GM03348 (cell line): ENCODE results near the gene ANKH.
"Not testable (repeated sequence)": the region's sequence is repeated elsewhere in the genome, so short reads cannot be mapped to it uniquely, and the experiment has no call there.

ENCODE experiments used
- DNase-seq: peaks from one replicate; pipeline ENCODE4 v3.0.0; 2012; ENCODE audit warnings: low spot score

The ANKH gene

GRCh38 chr5:14871214-14872069 lies at the start of gene ANKH:
Gene ANKH, minus strand, starts transcription at chr5:14871778. Its CDS starts 331 bp downstream, at chr5:14871447.
- DNase-seq: peak; percentile 97

- DNase-seq: no peak
These were observed 48.5 kb upstream of the ANKH start for GRCh38 chr5:14920121-14920520.

DNA sequence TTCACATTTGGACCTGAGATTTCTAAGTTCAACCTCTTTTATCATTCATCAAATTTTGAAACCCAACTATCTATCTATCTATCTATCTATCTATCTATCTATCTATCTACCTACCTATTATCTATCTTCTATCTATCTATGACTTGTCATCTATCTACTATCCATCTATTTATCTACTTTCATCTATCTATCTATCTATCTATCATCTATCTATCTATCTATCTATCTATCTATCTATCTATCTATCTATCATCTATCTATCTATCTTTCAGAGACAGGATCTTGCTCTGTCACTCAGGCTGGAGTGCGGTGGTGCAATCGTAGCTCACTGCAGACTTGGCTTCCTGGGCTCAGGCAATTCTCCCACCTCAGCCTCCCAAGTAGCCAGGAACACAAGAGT lies 47.5 kb upstream of the ANKH start:
- DNase-seq: not testable (repeated sequence)

DNA sequence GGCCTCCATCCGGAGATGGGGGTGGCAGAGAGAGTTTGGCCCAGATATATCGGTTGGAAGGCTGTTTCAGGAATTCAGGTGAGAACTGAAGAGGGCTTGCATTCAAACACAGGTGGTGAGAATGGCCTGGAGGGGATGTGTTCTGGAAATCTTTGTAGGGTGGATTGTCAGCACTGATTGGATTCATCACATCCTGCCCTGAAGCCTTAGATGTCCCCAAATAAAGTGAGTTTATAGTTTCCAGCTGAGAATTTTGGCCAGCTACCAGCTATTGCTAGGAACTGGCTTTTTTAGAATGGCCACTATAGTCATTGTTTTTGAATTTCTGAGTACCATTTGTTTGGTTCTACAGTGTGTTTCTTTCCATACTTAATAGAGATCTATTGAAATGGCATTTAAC lies 46.1 kb upstream of the ANKH start:
- DNase-seq: peak; percentile 56

- no peak for DNase-seq
These were observed 43.8 kb upstream of the ANKH start for GRCh38 chr5:14915291-14915952.

DNA sequence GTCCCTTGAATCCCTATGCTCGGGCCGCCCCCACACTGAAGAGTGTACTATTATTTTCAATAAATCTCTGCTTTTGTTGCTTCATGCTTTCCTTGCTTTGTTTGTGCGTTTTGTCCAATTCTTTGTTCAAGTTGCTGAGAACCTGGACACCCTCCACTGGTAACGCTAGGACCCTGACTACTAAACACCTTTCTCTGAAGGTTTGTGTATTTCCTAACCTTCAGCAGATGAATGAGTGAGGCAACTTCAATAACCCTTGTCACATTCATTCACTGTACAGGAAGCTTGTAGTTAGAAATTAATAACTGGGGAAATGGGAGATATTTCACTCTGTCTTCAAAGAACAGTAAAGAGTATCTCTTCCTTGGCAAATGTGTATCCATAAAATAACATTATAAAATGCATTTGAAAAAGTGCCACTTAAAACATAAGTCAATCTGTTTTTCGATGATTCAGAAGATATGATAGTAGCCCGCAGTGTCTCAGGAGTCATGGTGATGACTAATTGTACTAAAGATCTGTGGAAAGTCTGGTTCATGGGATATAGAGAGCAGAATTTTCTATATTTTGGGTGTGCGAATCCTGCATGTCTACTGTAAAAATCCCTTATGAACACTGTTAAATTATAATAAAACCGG lies 43.2 kb upstream of the ANKH start:
- peak; percentile 69 for DNase-seq

DNA sequence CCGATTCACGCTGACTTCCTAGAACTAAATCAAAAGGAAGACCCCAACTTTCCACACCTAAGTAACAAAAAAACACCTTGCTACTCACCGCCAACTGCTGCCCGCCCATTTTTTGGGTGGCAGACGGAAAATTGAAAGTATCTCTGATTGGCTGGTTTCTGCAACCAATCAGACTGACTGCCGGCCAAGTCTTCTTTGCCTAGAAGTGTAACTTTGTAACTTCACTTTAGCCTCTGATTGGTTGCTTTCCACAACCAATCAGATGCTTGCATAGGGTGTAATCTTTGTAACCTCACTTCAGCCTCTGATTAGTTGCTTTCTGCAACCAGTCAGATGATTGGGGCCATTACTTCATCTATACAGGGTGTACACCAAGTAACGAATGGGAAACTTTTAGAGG lies 42.6 kb upstream of the ANKH start:
- DNase-seq: no peak

DNA sequence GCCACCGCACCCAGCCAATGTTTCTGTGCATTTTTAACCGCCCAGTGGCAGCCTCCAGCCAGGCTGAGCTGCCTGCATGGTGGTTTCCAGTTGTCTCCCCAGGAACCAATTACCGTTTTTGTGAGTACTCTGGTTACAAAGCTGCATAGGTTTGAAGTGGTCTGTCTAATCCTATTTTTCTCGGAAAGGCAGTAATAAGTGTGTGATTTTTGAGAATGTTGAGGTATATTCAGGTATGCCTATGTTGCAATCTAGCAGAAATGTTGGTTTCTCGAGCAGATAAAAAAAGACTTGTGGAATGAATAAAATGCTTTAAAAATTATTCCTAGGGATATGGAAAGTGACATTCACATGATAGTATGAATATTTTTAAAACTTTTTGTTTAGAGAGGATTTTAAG lies 41.5 kb upstream of the ANKH start:
- peak; percentile 22 for DNase-seq

GRCh38 chr5:14912206-14912605 lies 40.6 kb upstream of the ANKH start:
- DNase-seq: no peak

DNA sequence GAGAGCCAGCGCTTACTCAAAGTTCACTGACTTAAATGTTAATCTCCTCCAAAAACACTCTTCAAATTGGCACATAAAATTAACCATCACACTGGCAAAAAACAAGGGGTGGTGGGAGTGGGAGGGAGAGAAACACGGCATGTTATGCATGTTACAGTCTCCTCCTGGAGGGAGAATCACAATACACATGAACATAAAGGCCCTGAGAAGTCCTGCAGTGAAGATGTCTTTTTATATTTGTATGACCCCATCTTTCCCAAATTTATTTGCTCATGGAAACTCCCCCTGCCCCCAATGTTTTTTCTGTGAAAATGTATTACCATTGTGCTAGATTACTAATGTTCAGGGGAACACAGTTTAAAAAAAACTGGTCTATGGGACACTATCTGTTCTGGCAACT lies 37.8 kb upstream of the ANKH start:
- no peak for DNase-seq

- DNase-seq: peak; percentile 51
These were observed 36.6 kb upstream of the ANKH start for GRCh38 chr5:14908172-14908571.

DNA sequence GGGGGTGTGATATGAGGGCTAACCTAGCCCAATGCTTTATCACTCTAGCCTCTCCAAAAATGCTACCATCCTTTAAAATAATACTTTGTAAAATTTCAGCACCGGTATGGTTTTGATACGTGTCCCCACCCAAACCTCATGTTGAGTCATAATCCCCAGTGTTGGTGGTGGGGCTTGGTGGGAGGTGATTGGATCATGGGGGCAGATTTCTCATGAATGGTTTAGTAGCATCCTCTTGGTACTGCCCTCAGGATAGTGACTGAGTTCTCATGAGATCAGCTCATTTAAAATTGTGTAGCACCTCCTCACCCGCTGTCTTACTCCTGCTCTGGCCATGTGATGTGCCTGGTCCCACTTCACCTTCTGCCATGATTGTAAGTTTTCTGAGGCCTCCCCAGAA lies 35.0 kb upstream of the ANKH start:
- DNase-seq: no peak

DNA sequence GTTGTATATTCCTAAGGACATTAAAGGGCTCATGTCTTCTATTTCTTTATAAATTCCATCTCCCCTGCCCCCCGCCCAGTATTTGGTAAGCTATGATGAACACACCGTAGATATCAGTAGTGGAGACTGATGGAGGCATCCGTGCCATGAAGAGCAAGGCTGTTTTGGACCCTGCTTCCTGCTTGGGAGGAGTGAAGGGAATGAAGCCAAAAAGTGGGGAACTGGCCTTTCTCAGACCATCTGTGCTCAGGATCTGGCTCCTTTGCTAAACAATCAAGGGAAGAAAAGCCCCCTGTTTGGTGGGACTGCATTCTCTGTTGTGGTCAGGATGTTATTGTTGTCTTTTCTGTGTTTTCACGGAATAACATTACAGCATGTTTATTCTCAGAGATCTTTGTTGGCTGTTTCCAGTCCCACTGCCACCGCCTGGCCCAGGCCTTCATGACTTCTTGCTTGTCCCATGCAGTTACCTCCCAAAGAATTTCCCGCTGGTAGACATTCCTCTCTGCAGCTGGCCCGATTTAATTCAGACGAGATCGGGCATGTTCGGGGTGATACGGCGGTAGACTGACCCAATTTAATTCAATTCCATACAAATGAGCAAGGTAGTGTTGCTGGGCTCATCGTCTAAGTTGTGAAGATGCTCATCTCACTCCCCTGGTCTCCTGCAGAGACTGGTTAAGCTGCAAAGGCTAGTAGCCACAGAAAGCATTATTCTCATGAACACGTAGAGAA lies 31.4 kb upstream of the ANKH start:
- DNase-seq: no peak

GRCh38 chr5:14901462-14902051 lies 30.0 kb upstream of the ANKH start:
- DNase-seq: no peak

GRCh38 chr5:14900693-14901461 lies 29.3 kb upstream of the ANKH start:
- peak; percentile 74 for DNase-seq

GRCh38 chr5:14896131-14896530 lies 24.6 kb upstream of the ANKH start:
- no peak for DNase-seq

DNA sequence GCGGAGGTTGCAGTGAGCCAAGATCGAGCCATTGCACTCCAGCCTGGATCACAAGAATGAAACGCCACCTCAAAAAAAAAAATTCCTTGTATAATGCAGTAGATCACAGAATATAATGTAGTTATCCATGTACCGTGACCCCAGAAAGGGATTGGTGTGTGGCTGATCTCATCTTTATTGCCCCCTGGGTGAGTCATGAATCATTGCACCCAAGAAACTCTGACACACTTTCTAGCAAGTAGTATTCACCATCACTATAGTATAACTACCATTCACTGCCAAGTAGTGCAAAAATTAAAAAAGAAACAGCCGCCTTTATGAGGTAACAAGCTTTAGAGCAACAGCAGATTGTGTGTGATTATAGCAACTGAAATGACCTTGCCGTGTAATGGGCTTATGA lies 23.7 kb upstream of the ANKH start:
- no peak for DNase-seq

DNA sequence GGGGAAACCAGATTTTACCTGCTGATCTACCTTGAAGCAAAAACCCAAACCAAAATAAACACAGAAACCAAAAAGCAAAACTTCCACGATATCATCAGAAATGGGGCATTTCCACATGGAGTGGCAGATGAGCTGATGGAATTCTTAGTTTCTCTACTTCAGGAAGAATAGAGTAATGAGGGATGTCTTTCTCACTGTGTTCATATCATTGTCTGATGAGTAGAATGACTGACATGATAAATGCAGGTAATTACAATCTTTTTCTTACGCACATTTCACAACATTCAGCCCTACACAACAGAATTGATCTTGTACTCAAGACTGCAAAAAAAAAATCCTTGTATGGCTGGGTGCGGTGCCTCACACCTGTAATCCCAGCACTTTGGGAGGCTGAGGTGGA lies 23.2 kb upstream of the ANKH start:
- DNase-seq: no peak

GRCh38 chr5:14893381-14893780 lies 21.8 kb upstream of the ANKH start:
- DNase-seq: no peak

DNA sequence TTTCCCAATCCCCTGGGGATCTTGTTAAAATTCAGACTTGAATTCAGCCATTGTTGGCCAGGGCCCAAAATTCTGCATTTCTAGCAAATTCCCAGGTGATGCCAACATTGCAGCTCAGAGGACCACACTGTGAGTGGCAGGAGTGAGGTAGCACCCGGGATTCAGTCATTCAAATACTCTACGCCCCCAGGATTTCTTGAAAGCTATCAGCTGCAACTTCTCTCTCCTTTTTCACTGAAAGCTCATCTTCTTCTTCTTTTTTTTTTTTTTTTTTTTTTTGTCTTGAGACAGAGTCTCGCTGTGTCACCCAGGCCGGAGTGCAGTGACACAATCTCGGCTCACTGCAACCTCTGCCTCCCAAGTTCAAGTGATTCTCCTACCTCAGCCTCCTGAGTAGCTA lies 19.3 kb upstream of the ANKH start:
- DNase-seq: no peak

DNA sequence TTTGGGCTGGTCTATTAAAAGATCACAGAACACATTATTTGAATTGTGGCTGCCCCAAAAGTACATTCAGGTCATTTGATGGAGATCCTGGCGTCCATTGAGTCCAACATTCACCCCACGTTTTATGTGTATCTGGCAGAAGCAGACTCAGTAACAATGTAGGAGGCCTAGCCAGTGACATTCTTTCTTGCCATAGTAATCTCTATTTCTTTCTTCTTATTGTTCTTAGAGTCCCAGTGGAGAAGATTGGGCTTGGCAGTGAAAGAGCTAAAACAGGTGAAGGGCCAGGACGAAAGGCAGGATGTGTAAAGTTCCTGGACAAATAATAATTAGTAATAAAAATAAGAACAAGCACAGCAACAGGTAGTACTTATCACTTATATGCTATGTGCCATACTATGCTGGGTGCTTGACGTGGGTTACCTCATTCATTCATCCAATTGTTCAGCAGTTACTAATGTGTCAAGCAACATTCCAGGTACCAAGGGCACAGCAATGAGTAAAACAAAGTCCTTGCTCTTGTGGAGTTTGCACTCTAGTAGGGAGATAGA lies 12.6 kb upstream of the ANKH start:
- DNase-seq: no peak
